ENCODE measurements around the gene MATN4.

- TF ChIP-seq CTCF (IDR thresholded peaks at IDR 0.05) (no peak), POLR2A (IDR thresholded peaks at IDR 0.05) (no peak)
These were observed 5.1 kb upstream of the MATN4 start for GRCh38 chr20:45313065-45313695.
